GM10248 (cell line): ENCODE results near the gene PARP15.

Experiments used
- CTCF ChIA-PET: fragments of 300-600 bp; sonication (Branson Sonifier 250); formaldehyde crosslinking; extraction: SDS; loops from one replicate; lab custom pipeline; 2021; ENCODE audit warnings: antibody characterized with exemption; lab: Yijun Ruan, JAX
- POLR2A ChIA-PET: fragments of 350-650 bp; sonication (Branson Sonifier 250); formaldehyde crosslinking; extraction: SDS; loops from one replicate; lab custom pipeline; 2020; ENCODE audit warnings: antibody characterized with exemption; lab: Yijun Ruan, JAX
- DNase-seq: peaks from one replicate; pipeline ENCODE4 v3.0.0; 2012; ENCODE audit errors: extremely low spot score
- TF ChIP-seq, protein P1 (sequence below): IDR thresholded peaks from 2 replicates; pipeline ENCODE4 v1.5.1; 2012; ENCODE audit warnings: mild to moderate bottlenecking, low read depth; ENCODE audit errors: extremely low read depth, missing control alignments, control extremely low read depth

Gene PARP15

GRCh38 chr3:122603056-122603455 lies 25.6 kb downstream of the PARP15 start:
- TF ChIP-seq, protein P1, sequence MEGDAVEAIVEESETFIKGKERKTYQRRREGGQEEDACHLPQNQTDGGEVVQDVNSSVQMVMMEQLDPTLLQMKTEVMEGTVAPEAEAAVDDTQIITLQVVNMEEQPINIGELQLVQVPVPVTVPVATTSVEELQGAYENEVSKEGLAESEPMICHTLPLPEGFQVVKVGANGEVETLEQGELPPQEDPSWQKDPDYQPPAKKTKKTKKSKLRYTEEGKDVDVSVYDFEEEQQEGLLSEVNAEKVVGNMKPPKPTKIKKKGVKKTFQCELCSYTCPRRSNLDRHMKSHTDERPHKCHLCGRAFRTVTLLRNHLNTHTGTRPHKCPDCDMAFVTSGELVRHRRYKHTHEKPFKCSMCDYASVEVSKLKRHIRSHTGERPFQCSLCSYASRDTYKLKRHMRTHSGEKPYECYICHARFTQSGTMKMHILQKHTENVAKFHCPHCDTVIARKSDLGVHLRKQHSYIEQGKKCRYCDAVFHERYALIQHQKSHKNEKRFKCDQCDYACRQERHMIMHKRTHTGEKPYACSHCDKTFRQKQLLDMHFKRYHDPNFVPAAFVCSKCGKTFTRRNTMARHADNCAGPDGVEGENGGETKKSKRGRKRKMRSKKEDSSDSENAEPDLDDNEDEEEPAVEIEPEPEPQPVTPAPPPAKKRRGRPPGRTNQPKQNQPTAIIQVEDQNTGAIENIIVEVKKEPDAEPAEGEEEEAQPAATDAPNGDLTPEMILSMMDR = no peak
- CTCF ChIA-PET = no interaction called here
- POLR2A ChIA-PET = no interaction called here
- no peak for DNase-seq

DNA sequence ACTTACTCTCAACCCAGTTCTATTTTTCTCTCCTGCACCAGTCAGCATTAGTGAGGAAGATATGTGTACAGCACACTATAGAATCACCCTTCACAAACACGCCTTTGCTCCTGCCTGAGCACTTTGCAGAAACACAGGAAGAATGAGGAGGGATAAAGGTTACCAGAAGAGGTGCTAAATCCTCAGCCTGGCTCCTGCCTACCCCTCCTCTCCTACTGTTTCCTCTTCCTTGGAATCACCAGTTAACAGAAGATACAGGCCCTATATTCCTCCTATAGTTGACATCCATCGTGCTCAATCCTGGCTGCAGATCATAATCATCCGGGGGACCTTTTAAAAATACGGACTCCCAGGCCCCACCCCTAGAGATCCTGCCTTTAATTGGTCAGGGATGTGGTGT lies 28.9 kb downstream of the PARP15 start:
- CTCF ChIA-PET = no interaction called here
- POLR2A ChIA-PET = no interaction called here

DNA sequence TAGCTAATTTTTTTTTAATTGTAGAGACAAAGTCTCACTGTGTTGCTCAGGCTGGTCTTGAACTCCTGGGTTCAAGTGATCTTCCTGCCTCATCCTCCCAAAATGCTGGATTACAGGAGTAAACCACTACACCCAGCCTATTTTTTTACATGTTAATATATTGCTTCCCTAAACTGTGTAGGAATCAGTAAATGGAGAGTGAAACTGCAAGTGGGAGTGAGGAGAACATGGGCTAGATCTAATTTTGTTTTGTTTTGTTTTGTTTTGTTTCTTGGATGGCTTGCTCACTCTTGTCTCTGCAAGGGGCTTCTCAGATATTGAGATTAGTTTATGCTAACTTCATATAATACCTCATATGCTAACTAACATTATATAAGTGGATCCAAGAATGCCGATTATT lies 31.5 kb downstream of the PARP15 start:
- TF ChIP-seq, protein P1 = no peak
- ChIA-PET CTCF (no interaction called here), POLR2A (no interaction called here)
- DNase-seq = no peak

More for the DNA sequence above, 28.9 kb downstream of the PARP15 start:
- DNase-seq = no peak
- TF ChIP-seq, protein P1 = no peak

- peak; percentile 82 for DNase-seq
- ChIA-PET CTCF (interaction anchor here (0.9 to 1.1 kb wide), 2 partner anchors 13 to 70 kb away, joined by 3 read pairs; no protein-coding TSS in a partner anchor), POLR2A (interaction anchor here (0.5 kb wide), 1 partner anchor 14 kb away, joined by 3 read pairs; no protein-coding TSS in a partner anchor)
- TF ChIP-seq, protein P1 = no peak
These were observed 32.5 kb downstream of the PARP15 start for GRCh38 chr3:122609798-122610559.

- ChIA-PET CTCF (interaction anchor here (1.1 to 3.3 kb wide), 4 partner anchors 12 to 67 kb away, joined by 3 to 9 read pairs (median 4); partner anchors contain the start of gene PARP15), POLR2A (no interaction called here)
- TF ChIP-seq, protein P1 = no peak
- no peak for DNase-seq
These were observed 35.2 kb downstream of the PARP15 start for GRCh38 chr3:122612696-122613095.

DNA sequence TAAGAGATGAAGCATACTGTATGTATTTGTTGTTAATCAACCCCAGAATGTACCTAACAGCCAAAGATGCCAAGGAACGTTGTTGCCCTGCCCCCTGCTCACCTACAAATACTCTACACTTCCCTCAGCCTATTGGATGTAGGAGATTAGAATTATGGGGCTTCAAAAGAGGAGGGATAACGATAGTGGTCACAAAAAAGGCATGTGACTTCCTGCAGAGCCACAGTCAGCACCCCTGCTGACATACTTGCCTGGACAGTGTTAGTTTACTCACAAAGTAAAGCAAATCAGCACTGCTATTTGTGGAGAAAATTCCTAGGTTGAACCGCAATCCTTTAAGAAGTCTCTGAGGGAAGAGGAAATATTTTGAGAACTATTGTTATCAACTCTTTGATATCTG lies 37.9 kb downstream of the PARP15 start:
- CTCF ChIA-PET = no interaction called here
- no peak for DNase-seq
- POLR2A ChIA-PET = no interaction called here
- TF ChIP-seq, protein P1 = no peak
